ENCODE results near the gene HIBCH. TPM values are rescaled to one million over a fixed set of nuclear protein-coding genes. Genes with fewer than 3 reads are reported as not detected.

HIBCH gene
- total and polyA plus RNA-seq, 2 of the 13 experiments (the other 11 are each of a cell fraction or from before 2014, with no cell fraction given): 18.8 to 49.5 TPM

GRCh38 chr2:190319555-190320498 is at the start of gene HIBCH (continued):
- TF ChIP-seq HNRNPUL1 (IDR thresholded peaks at IDR 0.05; ENCODE audit: low read depth, low read length) (no peak), ZNF83 (CRISPR knock-in tag; IDR thresholded peaks at IDR 0.05; ENCODE audit: borderline replicate concordance) (no peak; the same call in 1 of the 2 replicates), KDM4B (CRISPR knock-in tag; IDR thresholded peaks at IDR 0.05) (peak; percentile 80; the same call in 1 of the 2 replicates), NCOA5 (CRISPR knock-in tag; IDR thresholded peaks at IDR 0.05) (no peak), ZNF333 (CRISPR knock-in tag; IDR thresholded peaks at IDR 0.05; ENCODE audit: borderline replicate concordance) (peak; percentile 97), ZBTB8A (CRISPR knock-in tag; IDR thresholded peaks at IDR 0.05; ENCODE audit: borderline replicate concordance, low read depth) (no peak), SMAD3 (CRISPR knock-in tag; IDR thresholded peaks at IDR 0.05) (peak; percentile 95), MXI1 (IDR thresholded peaks at IDR 0.05; ENCODE audit: borderline replicate concordance, low read depth, low read length) (peak; percentile 82; the same call in 1 of the 3 replicates), ZNF343 (CRISPR knock-in tag; IDR thresholded peaks at IDR 0.05) (peak; percentile 82), ZNF432 (CRISPR knock-in tag; IDR thresholded peaks at IDR 0.05; ENCODE audit: borderline replicate concordance) (no peak), CBX2 (IDR thresholded peaks at IDR 0.05; ENCODE audit: low read depth, low read length) (no peak), CBX2 (CRISPR knock-in tag; IDR thresholded peaks at IDR 0.05; ENCODE audit: low read depth) (no peak), FOXC1 (CRISPR knock-in tag; IDR thresholded peaks at IDR 0.05; ENCODE audit: borderline replicate concordance) (peak; percentile 93), CBX5 (CRISPR knock-in tag; IDR thresholded peaks at IDR 0.05; ENCODE audit: borderline replicate concordance) (peak; percentile 97), ZNF572 (CRISPR knock-in tag; IDR thresholded peaks at IDR 0.05) (no peak), PHF8 (CRISPR knock-in tag; IDR thresholded peaks at IDR 0.05) (peak; percentile 90), PHB2 (IDR thresholded peaks at IDR 0.05; ENCODE audit: partially characterized antibody) (no peak), PRPF4 (IDR thresholded peaks at IDR 0.05; ENCODE audit: low read depth, low read length, poor library complexity, severe bottlenecking) (no peak), SKIL (CRISPR knock-in tag; IDR thresholded peaks at IDR 0.05; ENCODE audit: borderline replicate concordance) (no peak), SOX5 (CRISPR knock-in tag; IDR thresholded peaks at IDR 0.05; ENCODE audit: borderline replicate concordance) (peak; percentile 83), SETDB1 (CRISPR knock-in tag; IDR thresholded peaks at IDR 0.05; ENCODE audit: borderline replicate concordance) (no peak), SRY (CRISPR knock-in tag; IDR thresholded peaks at IDR 0.05) (no peak; the same call in 1 of the 2 replicates), SAP130 (CRISPR knock-in tag; IDR thresholded peaks at IDR 0.05; ENCODE audit: low read depth) (peak; percentile 98)
- TF ChIP-seq, protein P1, sequence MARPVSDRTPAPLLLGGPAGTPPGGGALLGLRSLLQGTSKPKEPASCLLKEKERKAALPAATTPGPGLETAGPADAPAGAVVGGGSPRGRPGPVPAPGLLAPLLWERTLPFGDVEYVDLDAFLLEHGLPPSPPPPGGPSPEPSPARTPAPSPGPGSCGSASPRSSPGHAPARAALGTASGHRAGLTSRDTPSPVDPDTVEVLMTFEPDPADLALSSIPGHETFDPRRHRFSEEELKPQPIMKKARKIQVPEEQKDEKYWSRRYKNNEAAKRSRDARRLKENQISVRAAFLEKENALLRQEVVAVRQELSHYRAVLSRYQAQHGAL (CRISPR knock-in tag; IDR thresholded peaks at IDR 0.05; ENCODE audit: not compliant biosample characterization): no peak
- TF ChIP-seq, protein P2, sequence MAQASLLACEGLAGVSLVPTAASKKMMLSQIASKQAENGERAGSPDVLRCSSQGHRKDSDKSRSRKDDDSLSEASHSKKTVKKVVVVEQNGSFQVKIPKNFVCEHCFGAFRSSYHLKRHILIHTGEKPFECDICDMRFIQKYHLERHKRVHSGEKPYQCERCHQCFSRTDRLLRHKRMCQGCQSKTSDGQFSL (CRISPR knock-in tag; IDR thresholded peaks at IDR 0.05): no peak
- TF ChIP-seq, protein P3, sequence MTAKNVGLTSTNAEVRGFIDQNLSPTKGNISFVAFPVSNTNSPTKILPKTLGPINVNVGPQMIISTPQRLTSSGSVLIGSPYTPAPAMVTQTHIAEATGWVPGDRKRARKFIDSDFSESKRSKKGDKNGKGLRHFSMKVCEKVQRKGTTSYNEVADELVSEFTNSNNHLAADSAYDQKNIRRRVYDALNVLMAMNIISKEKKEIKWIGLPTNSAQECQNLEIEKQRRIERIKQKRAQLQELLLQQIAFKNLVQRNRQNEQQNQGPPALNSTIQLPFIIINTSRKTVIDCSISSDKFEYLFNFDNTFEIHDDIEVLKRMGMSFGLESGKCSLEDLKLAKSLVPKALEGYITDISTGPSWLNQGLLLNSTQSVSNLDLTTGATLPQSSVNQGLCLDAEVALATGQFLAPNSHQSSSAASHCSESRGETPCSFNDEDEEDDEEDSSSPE (CRISPR knock-in tag; IDR thresholded peaks at IDR 0.05): peak; percentile 89
